Activated CD4-positive, CD25-positive, alpha-beta regulatory T cell treated with anti-CD3 and anti-CD28 coated beads, Interleukin-2, amount 50 U/mL, for 72 hours (primary cell): ENCODE measurements around the gene HNRNPA1.
"Not testable (repeated sequence)": the region's sequence is repeated elsewhere in the genome, so short reads cannot be mapped to it uniquely, and the experiment has no call there.

Experiments
- DNase-seq: peaks from one replicate; pipeline ENCODE4 v3.0.0; 2021

The HNRNPA1 gene

DNA sequence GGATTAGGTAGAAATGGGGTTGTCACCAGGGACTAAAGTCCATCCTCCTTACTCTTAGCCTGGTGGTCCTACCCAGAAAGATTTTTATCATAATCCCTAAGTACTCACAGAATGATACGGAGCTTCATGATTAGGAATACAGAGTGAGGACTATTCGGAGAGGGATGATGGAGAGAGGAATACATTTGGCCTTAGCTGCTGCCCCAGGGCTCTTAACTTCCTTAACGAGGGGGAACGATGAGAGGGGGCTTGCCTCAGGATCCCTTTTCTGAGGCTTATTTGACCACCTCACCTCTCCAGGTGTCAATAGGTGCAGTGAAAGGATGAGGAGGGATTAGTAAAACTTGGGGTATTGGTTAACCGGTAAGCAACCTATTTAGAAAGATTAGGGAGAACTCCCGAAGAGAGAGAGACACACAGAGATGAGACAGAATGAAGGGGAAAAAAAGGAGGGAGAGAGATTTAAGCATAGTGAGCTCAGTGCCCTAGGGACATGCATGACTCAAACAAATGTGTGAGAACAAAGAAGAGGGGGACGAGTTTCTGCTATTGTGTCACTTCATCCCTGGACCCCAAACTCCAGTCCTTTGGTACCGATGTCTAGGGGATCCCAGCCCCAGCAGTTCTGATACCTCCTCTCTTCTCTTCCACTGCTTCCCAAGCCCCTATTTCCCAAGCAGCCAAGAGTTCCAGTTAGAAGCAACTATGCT is 19.1 kb downstream of the HNRNPA1 start:
- DNase-seq: no peak

DNA sequence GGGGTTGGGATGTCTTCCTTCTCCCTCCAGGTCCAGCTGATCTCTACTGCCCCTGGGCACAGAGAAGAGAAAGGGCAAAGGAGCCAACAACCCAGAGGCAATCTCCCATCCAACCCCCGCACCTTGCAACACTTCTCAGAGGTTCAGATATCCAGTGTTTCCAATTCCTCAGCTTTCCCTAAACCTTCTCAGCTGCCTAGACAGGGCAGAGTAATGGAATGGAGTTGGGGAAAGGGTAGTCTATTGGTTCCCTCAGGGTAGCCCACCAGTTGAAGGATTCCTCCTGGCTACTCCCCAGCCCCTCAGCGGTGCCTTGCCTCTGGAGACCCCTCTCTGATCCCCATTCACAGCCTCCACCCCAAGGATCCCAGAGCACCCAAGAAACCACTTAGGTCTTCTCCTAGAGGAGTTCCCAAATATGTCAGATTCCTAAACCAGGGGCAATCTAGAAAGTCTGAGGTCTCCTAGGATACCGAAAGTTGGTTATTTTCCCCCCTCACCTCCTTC is 19.8 kb downstream of the HNRNPA1 start:
- DNase-seq: no peak

DNA sequence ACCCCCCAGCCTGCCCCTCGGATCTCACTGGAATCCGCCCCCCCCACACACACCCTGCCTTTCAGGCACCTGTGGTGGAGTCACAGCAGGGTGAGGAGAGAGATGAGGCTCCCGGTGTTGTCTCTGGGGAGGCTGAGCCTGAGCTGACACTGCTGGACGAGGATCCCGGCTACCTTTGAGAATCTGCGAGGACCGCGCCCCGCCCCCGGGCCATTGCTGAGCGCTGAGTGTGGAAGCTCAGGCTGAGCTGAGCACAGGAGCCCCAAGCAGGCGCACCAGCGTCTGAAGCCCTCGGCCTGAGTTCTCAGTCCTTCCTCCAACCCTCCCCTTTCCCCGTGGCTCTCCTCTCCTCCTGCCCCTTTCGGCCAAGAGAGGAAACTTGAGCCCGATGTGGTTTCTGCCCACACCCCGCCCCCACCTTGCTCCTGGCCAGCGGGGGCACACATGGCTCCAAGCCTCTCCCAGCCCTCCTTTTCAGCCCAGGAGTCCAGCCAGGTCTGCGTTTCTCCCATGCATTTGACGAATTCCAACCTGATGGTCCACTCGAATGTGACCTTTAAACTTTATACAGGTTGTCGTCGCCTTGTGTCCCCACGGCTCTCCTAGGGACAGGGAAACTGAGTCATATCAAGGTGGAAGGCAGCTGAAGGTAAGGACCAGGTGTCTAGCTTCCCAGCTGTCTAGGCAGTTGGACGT is 20.4 kb downstream of the HNRNPA1 start, which contains the start of gene NFE2:
NFE2 (minus strand) TSS at position 284 of the 696 bp plus-strand sequence. CDS start 5,767 bp downstream, outside the sequence.
- DNase-seq: no peak

DNA sequence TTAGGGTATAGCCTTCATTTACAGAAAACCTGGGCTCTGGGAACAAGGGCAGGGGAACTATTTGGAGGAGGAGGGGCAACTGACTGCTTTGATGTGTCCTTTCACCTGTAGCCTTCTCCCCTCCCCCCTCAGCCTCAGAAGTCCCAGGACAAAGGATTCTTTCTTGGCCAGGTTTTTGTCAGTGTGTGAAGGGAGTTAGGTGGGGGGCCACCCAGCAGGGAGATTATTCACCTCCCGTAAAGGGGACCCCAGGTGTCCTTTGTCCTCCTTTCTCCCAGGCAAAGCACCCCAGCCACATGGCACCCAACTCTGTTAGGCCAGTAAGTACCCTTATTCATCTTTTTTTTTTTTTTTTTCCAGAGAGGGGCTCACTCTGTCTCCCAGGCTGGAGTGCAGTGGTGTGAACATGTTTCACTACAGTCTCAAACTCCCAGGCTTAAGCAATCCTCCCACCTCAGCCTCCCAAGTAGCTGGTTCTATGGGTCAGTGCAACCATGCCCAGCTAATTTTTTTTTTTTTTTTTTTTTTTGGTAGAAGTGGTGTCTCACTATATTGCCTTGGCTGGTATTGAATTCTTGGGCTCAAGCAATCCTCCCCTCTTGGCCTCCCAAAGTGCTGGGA is 21.0 kb downstream of the HNRNPA1 start:
- DNase-seq: no peak

DNA sequence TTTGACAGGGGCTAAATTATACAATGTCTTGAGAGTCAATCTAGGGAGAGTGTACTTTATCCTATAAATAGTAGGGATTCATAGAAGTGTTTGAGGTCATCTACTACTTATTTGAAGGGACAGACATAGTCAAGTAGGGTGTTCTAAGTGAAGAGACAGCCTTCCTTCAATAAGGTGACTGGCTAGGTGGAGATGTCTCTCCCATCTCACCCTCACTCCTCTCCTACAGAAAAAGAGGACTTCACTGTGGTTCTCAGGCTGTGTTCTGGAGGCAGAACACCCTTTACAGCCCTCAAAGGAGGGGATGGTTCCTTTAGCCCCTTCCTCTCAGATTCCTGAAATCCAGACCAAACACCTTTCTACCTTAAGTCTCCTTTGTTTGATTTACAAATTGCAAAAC is 23.1 kb downstream of the HNRNPA1 start:
- no peak for DNase-seq

DNA sequence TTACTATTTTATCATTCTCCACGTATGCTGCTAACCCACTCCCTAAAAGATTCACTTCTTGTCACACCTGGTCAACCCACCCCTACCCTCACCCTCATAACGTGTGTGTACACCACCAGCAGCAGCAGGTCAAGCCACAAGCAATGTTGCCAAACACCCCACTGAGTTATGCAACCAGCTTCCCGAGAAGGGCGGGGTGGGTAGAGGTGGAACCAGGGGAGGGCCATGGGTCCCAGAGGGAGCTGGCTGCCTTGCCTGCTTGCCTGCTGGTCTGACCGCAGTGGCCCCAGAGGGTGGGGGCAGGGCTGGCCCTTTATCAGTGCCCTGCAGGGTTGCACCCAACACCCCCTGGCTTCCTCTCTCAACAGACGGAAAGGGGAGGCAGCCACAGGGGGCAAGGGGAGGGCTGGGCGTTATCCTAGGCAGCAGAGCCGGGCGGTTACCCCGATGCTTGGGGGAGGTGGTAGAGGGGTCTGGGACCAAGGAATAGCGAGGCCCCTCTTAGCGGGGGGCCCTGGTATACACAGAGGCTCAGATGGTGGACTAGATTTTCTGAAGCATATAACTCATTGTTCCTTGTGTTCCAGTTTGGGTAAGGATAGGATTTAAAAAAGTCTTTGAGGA is 23.8 kb downstream of the HNRNPA1 start:
- DNase-seq: no peak

DNA sequence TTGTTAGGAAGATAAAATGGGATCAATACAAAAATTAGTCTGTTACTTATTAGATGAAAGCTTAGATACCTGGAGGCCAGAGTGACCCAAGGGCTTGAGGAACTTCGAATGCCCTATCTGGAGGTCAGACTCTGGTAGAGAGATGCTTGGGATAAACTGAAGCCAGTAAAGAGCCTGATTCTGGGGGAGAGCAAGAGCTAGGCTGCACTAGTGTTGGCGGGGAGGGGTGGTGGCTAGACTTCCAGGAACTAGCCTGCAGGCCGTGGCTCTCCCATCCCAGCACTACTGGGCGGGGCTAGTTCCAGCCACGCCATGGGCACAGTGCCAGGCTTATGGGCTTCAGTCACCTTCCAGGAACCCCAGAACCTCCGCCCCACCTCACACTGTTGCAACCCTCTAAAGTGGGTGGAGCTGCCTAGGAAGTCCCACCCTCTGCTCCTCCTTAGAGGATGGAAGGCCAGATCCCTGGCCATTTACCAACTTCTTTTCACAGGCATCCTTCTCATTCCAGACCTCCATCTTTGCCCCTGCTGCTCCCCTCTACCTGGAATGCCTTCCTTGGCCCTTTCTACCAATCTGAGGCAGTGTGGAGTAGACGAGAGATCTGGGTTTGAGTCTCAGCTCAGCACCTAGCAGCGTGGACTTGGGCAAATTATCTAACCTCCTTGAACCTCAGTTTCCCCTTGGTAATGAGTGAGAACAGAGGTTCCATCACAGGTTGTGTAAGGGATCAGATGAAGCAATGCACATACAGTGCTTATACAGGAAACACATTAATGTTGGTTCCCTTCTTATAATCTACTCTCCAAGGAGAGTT is 26.6 kb downstream of the HNRNPA1 start:
- no peak for DNase-seq

DNA sequence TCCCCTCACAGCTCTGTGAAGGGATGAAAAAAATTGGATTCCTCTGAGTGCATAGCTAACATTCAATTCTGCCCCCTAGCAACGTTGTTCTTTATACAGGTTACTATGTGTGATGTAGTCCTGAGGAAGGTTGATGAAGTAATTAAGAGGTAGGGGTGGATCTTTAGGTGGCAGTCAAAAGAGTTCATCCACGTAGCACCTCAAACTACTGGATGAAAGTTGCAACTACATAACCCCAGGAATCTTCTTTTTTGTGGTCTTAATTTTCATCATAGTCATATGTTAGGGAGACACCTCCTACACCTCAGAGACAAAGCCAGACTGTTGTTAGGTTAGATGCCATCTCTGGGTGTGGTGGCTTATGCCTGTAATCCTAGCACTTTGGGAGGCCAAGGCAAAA is 30.5 kb downstream of the HNRNPA1 start:
- DNase-seq: no peak

DNA sequence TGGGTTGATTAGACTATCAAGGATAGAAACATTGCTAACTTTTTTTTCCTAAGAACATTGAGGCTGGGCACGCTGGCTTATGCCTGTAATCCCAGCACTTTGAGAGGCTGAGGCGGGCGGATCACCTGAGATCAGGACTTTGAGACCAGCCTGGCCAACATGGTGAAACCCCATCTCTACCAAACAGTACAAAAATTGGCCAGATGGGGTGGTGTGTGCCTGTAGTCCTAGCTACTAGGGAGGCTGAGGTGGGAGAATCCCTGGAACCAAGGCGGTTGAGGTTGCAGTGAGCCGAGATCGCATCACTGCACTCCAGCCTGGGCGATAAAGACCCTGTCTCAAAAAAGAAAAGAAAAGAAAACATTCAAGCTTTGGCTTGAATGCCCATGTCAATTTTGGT is 31.8 kb downstream of the HNRNPA1 start:
- DNase-seq: not testable (repeated sequence)

DNA sequence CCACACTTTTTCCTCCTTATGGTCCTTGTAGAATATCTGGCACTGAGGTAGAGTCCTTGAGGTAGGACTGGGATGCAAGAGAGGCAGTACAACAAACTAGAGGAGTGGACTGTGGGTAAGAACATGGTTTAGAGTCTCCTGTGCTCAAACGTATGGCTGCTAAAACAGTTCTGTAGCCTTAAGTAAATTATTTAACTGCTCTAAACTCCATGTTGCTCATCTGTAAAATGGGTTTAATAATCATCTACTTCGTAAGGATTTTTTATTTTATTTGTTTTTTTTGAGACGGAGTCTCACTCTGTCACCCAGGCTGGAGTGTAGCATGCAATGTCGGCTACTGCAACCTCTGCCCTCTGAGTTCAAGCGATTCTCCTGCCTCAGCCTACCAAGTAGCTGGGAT is 40.8 kb downstream of the HNRNPA1 start:
- no peak for DNase-seq

DNA sequence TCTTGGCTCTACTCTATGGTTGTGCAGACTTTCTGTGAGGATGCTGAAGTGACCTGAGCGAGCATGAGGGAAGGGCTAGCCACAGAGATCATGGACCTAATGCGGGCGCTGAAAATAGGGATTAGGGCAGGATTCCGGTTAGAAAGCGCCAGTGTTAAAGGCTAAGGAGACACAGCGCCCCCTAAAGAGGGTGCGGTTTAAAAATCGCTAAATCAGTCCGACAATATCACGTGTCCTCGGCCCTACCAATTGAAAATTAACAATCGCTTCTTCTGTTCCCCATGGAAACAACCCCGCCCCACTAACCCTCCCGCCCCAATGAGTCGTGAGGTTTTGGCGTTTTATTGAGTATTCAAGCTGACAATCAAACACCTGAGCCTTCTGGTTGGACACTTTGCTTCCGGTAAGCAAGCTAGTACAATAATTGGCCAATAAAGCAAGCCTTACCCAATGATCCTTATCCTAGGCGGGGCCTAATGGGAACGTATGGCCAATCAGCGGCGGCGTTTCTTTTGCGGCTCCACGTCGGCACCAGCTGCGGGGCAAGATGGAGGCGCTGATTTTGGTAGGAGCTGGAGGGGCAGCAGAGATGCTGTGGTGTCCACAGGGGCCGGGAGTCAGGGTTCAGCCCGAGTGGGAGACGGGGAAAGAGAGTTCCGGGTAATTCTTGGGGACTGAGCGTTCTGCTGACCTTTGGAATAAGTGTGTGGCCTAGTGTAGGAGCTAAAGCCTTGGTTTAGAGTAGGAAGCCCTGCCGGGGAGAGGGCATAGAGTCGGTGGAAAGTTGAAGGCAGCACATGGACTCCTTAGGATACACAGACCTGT is 44.3 kb downstream of the HNRNPA1 start, which contains the start of gene COPZ1:
COPZ1 (plus strand) TSS at position 515 of the 825 bp plus-strand sequence; CDS start at position 548, 33 bp downstream.
- peak; percentile 85 for DNase-seq

DNA sequence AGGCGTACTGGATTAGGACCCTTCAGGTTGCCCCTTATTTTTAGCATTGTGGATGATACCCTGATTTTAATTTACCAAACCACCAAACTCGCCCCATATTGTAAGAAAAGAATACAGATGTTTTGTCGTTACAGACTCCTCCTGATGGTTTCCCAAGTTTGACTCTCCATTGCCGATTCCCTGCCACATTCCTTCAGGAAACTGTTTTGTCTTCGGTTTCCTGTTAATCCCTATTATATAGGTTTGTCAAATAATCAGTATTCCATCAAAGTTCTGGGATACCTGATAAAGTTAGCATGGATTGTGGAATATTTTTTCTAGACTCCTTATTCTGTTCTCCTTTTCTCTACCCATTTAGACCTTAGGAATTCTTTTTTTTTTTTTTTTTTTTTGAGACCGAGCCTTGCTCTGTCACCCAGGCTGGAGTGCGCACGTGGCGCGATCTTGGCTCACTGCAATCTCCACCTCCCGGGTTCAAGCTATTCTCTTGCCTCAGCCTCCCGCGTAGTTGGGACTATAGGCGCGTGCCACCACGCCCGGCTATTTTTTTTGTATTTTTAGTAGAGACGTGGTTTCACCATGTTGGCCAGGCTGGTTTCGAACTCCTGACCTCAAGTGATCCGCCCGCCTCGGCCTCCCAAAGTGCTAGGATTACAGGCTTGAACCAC is 45.0 kb downstream of the HNRNPA1 start:
- not testable (repeated sequence) for DNase-seq

DNA sequence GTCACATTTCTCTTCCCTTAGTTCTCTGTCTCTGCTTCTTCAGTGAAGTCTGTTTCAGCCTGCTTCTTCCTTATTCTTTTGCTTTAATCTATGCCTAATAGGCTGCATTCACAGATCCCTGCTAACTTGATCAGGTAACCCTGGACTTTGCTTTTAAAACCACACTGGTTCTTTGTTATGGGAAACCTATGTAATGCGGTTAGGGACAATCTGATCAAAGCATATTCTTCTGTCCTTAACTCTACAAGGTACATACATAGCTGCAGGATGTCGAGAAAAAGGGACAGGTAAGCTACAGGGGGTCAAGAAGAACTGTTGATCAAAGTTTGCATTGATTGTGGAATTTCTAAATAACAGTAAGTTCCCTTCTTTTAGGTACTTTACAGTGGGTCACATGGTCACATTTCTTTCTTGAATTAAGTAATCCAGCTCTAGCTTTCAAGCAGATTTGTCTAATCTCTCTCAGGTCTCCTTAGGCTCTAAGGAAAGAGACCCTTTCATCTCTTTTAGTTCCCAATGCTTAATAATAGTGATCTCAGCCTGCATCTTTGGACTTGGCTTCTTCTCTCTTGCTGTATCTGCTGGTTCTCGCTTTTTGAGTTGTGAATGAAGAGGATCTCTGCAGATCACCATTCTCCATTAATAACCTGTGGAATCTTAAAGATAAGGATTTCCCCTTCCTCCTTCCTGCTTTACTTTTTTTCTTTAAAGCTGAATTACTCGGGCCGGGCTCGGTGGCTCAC is 48.2 kb downstream of the HNRNPA1 start:
- DNase-seq: no peak

DNA sequence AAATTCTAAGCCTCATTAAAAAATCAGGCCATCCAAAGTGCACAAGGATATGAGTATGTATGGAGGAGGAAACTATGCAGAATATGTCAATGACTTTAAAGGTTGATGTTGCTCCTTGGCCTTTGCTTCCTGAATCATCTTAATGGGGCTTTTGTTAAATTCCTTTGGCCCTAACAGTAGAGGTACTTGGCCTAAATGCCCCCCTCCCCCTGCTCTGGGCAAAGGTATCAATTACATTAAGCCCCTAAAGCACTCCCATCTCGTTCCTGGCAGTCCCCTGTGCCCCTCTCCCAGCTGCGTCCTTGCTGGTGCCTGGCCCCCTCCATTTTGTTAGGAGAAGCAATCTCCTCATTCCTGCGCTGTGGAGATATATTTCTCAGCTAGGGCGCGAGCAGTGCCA is 49.2 kb downstream of the HNRNPA1 start:
- no peak for DNase-seq

DNA sequence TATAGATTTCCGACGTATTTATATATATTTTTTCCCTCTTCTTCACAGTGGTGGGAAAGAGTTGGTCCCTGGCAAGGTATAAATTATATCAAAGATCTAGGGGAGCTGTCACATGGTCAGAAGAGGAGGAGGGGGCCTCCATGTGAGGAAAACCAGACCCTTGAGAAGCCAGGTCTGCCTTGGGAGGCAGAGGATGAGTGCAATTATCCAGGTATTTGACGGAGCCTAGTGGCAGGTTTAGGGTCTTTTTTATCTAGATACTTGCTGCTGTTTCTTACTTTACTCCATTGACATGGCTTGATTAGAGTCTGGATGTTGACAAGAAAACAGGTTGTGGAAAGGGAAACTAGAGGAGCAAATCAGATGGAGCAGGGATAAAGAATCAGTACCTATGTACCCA is 49.9 kb downstream of the HNRNPA1 start:
- no peak for DNase-seq

DNA sequence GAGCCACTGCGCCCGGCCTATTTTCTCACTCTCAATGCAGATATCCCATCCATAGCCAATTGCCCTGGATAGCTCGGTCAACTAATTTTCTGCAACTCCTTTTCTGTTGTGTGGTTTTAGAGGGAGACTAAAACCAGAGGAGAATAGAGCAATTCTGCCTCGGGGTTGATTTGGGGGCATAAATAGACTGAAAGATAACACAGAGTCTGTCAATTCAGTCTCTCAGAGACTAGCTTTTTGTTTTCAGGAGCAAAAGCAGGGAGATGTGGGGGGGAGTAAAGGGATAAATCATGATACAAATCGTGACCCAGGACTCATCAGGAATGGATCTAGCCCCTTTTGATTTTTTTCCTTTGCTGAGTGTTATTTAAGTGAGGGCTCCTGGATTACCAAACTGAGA is 50.9 kb downstream of the HNRNPA1 start:
- DNase-seq: no peak

DNA sequence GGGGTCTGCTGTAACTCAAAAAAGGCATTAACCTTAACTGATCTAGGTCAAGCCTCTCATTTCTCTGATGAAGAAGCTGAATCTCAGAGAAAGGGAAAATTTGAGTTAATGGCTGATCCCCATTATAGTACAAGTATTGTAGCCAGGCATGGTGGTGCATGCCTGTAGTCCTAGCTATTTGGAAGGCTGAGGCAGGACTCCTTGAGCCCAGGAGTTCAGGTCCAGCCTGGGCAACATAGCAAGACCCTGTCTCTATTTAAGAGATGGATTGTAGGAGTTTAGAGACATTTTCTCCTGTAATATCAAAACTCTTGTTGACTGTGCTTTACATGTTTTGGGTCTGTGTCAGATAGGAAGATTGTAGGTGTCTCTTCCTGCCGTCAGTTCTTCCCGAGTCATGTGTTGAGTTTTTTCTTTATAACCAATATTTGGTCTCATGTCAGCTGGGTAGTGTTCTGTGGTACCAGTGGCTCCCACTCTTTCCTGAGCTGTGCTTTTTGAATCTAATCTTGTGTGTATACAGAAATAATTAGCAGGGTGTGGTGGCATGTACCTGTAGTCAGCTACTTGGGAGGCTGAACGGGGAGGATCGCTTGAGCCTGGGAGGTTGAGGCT is 53.0 kb downstream of the HNRNPA1 start:
- no peak for DNase-seq
